ENCODE measurements around the gene CRYAB.

DNA sequence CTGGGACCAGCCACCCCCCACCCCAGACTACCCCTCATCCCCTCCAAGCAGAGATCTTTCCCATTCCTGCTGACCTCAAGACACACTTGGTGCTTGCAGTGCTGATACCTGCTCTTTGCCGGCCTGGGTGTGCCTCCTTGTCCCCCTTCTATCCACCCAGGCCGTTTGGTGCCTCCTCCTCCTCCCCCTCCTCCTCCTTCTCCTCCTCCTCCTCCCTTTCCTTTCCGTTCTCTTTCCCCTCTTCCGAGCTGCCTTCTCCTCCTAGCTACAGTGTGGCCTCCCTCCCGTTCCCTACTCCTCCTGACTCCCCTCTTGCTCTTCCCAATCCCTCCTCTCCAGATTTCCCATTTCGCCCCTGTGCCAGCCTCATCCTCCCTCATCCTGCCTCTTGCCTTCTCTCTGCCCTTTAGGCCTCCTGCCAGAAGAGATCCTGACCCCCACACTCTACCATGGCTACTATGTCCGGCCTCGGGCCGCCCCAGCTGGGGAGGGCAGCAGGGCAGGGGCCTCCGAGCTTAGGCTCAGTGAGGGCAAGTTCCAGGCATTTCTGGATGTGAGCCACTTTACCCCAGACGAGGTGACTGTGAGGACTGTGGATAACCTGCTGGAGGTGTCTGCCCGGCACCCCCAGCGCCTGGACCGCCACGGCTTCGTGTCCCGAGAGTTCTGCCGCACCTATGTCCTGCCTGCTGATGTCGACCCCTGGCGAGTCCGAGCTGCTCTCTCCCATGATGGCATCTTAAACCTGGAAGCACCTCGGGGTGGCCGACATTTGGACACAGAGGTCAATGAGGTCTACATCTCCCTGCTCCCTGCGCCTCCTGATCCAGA, 1.7 kb upstream of the CRYAB start:
- TF ChIP-seq, protein P1, sequence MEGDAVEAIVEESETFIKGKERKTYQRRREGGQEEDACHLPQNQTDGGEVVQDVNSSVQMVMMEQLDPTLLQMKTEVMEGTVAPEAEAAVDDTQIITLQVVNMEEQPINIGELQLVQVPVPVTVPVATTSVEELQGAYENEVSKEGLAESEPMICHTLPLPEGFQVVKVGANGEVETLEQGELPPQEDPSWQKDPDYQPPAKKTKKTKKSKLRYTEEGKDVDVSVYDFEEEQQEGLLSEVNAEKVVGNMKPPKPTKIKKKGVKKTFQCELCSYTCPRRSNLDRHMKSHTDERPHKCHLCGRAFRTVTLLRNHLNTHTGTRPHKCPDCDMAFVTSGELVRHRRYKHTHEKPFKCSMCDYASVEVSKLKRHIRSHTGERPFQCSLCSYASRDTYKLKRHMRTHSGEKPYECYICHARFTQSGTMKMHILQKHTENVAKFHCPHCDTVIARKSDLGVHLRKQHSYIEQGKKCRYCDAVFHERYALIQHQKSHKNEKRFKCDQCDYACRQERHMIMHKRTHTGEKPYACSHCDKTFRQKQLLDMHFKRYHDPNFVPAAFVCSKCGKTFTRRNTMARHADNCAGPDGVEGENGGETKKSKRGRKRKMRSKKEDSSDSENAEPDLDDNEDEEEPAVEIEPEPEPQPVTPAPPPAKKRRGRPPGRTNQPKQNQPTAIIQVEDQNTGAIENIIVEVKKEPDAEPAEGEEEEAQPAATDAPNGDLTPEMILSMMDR (IDR thresholded peaks at IDR 0.05 in 4 of 5, conservative IDR thresholded peaks at IDR 0.05 in 1 of 5): no peak
- no peak for TF ChIP-seq POLR2A (IDR thresholded peaks at IDR 0.05)

All from gastrocnemius medialis (tissue), 4 donors.